ENCODE data around the gene FRG2C. TPM values are rescaled to one million over a fixed set of nuclear protein-coding genes. Genes with fewer than 3 reads are reported as not detected.
"Not testable (repeated sequence)": the region's sequence is repeated elsewhere in the genome, so short reads cannot be mapped to it uniquely, and the experiment has no call there.

The FRG2C gene
- total and polyA plus RNA-seq, 5 donors from 2014 or later = not detected

DNA sequence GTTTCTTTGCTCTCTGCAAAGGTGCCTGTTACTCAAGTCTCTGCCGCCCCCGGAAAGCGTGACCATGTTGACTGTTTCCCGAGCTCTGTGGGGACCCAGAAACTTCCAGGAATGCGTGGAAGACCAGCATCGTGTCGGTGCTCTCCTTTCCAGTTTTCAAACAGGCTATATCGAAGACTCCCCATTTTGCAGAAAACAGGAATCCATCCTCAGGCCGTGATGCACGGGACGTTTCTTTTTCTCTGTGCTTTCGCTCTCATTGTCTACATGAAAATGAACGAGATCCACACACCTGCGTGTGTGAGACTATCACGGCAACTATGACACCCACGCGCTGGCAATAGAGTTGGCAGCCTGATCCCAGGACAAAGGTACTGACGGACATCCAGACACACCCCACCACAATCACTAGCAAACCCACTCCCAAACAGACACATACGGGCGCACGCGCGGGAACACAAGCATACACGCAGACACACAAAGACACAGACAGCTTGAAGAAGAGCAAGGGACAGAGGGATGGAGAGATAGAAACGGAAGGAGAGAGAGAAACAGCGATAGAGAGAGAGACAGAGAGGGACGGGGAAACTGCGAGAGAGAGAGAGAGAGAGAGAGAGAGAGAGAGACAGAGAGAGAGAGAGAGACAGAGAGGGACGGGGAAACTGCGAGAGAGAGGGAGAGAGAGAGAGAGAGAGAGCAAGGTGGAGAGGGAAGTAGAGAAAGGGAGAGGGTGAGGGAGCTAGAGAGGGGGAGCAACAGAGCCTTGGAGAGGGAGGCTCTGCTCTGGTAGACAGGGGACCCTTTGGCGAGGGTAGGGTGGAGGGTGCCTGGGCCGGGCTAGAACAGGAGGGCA, 7.4 kb downstream of the FRG2C start:
- ATAC-seq (ENCODE audit: low read depth in 2 of 2); H3K4me3 ChIP-seq (ENCODE audit: low read depth, low read length); DNase-seq; H3K36me3 Mint-ChIP-seq; H3K27ac ChIP-seq (ENCODE audit: insufficient read depth, low read length, poor library complexity, severe bottlenecking); H3K27me3 ChIP-seq (ENCODE audit: control insufficient read depth, insufficient read depth, low read length); H3K4me3 Mint-ChIP-seq; H3K4me1 ChIP-seq (ENCODE audit: control insufficient read depth, insufficient read depth, low read length, poor library complexity, severe bottlenecking); H3K36me3 ChIP-seq (ENCODE audit: control insufficient read depth, insufficient read depth, low read length); H3K27ac Mint-ChIP-seq: not testable (repeated sequence)
- peaks cover 0 to 16% of the 10 kb centered on the region in 2 experiments for H3K9me3 ChIP-seq (ENCODE audit: control insufficient read depth in 2 of 2, low read length in 2 of 2)
- Mint-ChIP-seq H3K4me1 (peaks cover 0 to 15% (median under 1%) of the 10 kb centered on the region in 4 donors), H3K9me3 (peaks cover 4 to 48% (median 13%) of the 10 kb centered on the region in 7 donors), H3K27me3 (peaks cover 42% of the 10 kb centered on the region)

DNA sequence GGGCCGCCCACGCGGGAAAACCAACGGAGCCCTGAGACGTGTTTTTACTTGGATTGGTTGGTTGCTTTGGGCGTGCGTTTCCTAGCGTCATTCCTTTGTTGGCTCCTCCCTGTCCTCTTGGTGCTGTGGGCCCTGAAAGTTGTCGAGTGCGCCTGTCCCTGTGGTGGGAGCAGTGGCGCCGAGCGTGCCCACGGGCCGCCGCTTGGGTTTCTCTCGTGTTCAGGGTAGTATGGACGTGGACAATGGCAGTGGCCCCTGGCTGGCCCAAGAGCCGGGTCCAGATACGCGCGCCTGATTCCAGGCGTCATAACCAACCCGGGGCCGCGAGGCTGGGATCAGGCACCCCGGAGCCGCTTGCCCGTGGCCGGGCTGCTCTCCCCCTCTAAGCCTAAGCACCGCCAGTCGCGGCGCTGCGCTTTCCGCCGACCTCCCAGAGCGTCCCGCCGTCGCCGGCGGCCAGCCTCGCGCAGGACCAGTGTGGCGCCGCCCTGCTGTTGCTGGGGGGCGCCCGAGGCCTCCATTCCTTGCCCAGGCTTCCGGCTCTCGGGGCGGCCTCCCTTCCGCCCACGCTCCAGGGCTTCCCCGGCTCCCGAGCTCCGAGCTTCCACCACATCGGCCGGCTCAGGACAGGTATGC, 8.1 kb downstream of the FRG2C start:
- H3K36me3 Mint-ChIP-seq; H3K4me3 Mint-ChIP-seq; DNase-seq; H3K36me3 ChIP-seq (ENCODE audit: control insufficient read depth, insufficient read depth, low read length); H3K27ac ChIP-seq (ENCODE audit: insufficient read depth, low read length, poor library complexity, severe bottlenecking); ATAC-seq (ENCODE audit: low read depth in 2 of 2); H3K4me3 ChIP-seq (ENCODE audit: low read depth, low read length); H3K4me1 ChIP-seq (ENCODE audit: control insufficient read depth, insufficient read depth, low read length, poor library complexity, severe bottlenecking); H3K27ac Mint-ChIP-seq; H3K27me3 ChIP-seq (ENCODE audit: control insufficient read depth, insufficient read depth, low read length): not testable (repeated sequence)
- peaks cover 4 to 48% (median 10%) of the 10 kb centered on the region in 7 donors for H3K9me3 Mint-ChIP-seq
- peaks cover 0 to 16% of the 10 kb centered on the region in 2 experiments for H3K9me3 ChIP-seq (ENCODE audit: control insufficient read depth in 2 of 2, low read length in 2 of 2)
- peaks cover 40% of the 10 kb centered on the region for H3K27me3 Mint-ChIP-seq
- peaks cover 0 to 15% (median under 1%) of the 10 kb centered on the region in 4 donors for H3K4me1 Mint-ChIP-seq

DNA sequence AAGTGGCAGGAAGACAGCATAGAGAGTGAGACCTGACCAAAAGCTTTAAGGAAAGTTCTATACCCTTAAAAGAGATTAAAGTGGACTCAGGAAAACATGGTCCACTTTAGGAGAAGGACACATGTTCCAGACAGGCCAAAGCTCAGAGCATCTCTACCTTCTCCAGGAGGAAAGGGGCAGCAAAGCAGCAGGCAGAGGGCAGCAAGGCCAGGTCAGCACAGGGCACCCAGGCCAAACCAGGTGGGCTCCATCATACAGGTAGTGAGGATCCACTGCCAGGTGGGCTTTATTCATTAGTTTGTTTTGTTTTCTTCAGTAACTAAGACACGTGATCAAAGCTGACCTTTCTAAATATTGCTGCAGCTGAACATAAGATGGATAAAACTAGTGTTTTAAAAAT, 19.8 kb downstream of the FRG2C start:
- not testable (repeated sequence) for H3K9me3 ChIP-seq (ENCODE audit: control insufficient read depth in 2 of 2, low read length in 2 of 2); H3K4me3 Mint-ChIP-seq; H3K36me3 Mint-ChIP-seq; H3K27ac ChIP-seq (ENCODE audit: insufficient read depth, low read length, poor library complexity, severe bottlenecking); DNase-seq; H3K27me3 Mint-ChIP-seq; H3K4me1 ChIP-seq (ENCODE audit: control insufficient read depth, insufficient read depth, low read length, poor library complexity, severe bottlenecking); H3K4me1 Mint-ChIP-seq; H3K4me3 ChIP-seq (ENCODE audit: low read depth, low read length); H3K27me3 ChIP-seq (ENCODE audit: control insufficient read depth, insufficient read depth, low read length); H3K27ac Mint-ChIP-seq; H3K36me3 ChIP-seq (ENCODE audit: control insufficient read depth, insufficient read depth, low read length); ATAC-seq (ENCODE audit: low read depth in 2 of 2)
- peaks cover 0 to 21% (median 3%) of the 10 kb centered on the region in 7 donors for H3K9me3 Mint-ChIP-seq

DNA sequence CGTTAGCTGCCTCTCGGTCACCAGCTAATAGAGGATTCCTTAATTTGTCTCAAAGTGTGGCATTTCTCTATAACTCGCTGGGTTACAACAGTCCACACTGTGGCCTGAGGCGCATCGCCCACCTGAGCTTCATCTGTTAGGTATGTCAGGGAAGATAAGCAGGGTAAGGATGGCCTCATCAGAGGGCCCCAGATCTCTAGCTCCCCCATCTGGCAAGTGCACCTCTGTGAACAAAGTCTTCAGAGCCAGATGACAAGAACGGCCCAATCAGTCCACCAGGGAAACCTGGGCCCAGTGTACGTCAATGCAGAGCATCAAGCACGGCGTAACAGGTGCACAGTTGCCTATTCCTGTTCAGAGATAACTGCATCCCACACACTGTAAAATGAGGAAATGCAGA, 23.2 kb downstream of the FRG2C start:
- Histone ChIP-seq H3K4me3 (ENCODE audit: low read depth, low read length) (no peak overlapping the region), H3K27ac (ENCODE audit: insufficient read depth, low read length, poor library complexity, severe bottlenecking) (no peak overlapping the region), H3K36me3 (ENCODE audit: control insufficient read depth, insufficient read depth, low read length) (no peaks in the 10 kb centered on the region), H3K9me3 (ENCODE audit: control insufficient read depth in 2 of 2, low read length in 2 of 2) (peaks cover 0 to 1% of the 10 kb centered on the region in 2 experiments), H3K4me1 (ENCODE audit: control insufficient read depth, insufficient read depth, low read length, poor library complexity, severe bottlenecking) (no peaks in the 10 kb centered on the region), H3K27me3 (ENCODE audit: control insufficient read depth, insufficient read depth, low read length) (no peaks in the 10 kb centered on the region)
- Mint-ChIP-seq H3K27me3 (no peaks in the 10 kb centered on the region), H3K36me3 (no peaks in the 10 kb centered on the region), H3K9me3 (peaks cover 3 to 38% (median 9%) of the 10 kb centered on the region in 7 donors), H3K4me3 (no peak overlapping the region), H3K27ac (no peak overlapping the region), H3K4me1 (no peaks in the 10 kb centered on the region)
- DNase-seq = no peak
- no peak for ATAC-seq (ENCODE audit: low read depth in 2 of 2)

DNA sequence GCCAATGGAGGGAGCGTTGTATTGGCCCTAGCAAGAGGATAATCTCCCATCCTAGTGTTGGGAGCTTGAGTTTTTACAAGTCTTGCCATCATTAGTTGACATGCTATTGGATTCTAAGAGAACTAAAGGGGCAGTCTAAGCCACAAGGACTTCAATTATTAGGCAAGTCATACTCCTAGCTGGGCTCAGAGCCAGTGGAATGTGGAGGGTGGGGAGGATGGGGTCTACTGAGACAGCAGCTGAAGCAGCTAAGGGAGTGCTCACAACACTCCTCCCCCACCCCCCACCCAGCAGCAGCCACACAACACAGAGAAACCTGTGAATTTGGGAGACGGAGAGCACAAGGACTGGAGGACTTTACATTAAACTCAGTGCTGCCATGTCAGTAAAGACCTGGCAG, 27.9 kb downstream of the FRG2C start:
- no peaks in the 10 kb centered on the region for H3K27me3 Mint-ChIP-seq
- peaks cover 0 to 38% (median 11%) of the 10 kb centered on the region in 7 donors for H3K9me3 Mint-ChIP-seq
- H3K27ac Mint-ChIP-seq = no peak overlapping the region
- H3K4me3 ChIP-seq (ENCODE audit: low read depth, low read length) = no peak overlapping the region
- no peaks in the 10 kb centered on the region for H3K27me3 ChIP-seq (ENCODE audit: control insufficient read depth, insufficient read depth, low read length)
- H3K36me3 ChIP-seq (ENCODE audit: control insufficient read depth, insufficient read depth, low read length) = no peaks in the 10 kb centered on the region
- no peaks in the 10 kb centered on the region for H3K4me1 ChIP-seq (ENCODE audit: control insufficient read depth, insufficient read depth, low read length, poor library complexity, severe bottlenecking)
- no peak for ATAC-seq (ENCODE audit: low read depth in 2 of 2)
- no peak overlapping the region for H3K27ac ChIP-seq (ENCODE audit: insufficient read depth, low read length, poor library complexity, severe bottlenecking)
- H3K4me1 Mint-ChIP-seq = no peaks in the 10 kb centered on the region
- H3K36me3 Mint-ChIP-seq = no peaks in the 10 kb centered on the region
- DNase-seq = no peak
- no peak overlapping the region for H3K4me3 Mint-ChIP-seq
- H3K9me3 ChIP-seq (ENCODE audit: control insufficient read depth in 2 of 2, low read length in 2 of 2) = peaks cover 0 to 1% of the 10 kb centered on the region in 2 experiments

Other genes starting within 250 kb of the FRG2C start
- gene ZNF717, start 121.2 kb downstream of the FRG2C start, total RNA-seq = 3.0 TPM
- 1 to 10 TPM; 3.1 to 7.1 (median 5.2) TPM for gene ZNF717, start 121.2 kb downstream of the FRG2C start, polyA plus RNA-seq

Measured in CD4-positive, CD25-positive, alpha-beta regulatory T cell (primary cell).